ENCODE data around the gene ENPP3. TPM values are rescaled to one million over a fixed set of nuclear protein-coding genes. Genes with fewer than 3 reads are reported as not detected.

Gene ENPP3
- total RNA-seq, 2 experiments from 2014 or later = 0.63 to 0.84 TPM

DNA sequence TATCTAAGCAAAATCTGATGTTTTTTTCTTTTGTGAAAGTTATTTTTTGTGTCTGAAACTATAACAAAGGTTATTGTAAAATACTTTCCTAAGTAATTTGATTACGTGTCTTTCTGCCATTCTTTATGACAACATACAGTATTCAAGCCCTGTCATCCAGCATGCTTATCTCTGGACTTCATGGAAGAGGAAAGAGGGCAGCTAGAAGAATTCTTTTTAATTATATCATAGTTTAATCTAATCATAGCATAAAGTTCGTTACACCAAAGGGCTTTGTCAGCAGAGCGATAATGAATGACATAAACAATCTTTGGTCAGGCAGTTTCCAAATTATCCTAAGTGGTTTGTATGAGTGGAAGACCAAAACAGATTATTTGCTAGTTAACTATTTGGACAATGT, 3.5 kb downstream of the ENPP3 start:
- CTCF ChIA-PET = interaction anchor here (1.0 kb wide), 1 partner anchor 12 kb away, joined by 7 read pairs; the partner anchor contains the start of gene MED23
- POLR2A ChIA-PET = interaction anchor here (1.2 kb wide), 1 partner anchor 13 kb away, joined by 4 read pairs; the partner anchor contains the start of gene MED23

DNA sequence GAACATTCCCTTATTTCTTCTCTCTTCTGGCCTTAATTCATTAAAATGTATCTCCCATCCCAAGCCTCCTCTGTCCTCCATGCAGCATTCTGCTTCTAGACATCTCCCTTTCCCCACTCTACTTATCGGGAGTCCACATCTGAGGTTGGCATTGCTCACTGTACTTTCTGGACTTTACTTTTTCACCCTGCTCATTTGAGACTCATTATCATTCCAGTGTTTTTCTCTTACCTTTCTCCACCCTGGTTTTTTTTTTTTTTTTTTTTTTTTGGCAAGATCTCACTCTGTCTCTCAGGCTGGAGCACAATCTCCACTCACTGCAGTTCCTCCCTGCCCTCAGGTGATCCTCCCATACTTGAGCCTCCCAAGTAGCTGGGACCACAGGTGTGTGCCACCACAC, 4.5 kb downstream of the ENPP3 start:
- ChIA-PET CTCF (interaction anchor here (0.7 kb wide), 1 partner anchor 28 kb away, joined by 3 read pairs; no protein-coding TSS in a partner anchor), POLR2A (no interaction called here)

DNA sequence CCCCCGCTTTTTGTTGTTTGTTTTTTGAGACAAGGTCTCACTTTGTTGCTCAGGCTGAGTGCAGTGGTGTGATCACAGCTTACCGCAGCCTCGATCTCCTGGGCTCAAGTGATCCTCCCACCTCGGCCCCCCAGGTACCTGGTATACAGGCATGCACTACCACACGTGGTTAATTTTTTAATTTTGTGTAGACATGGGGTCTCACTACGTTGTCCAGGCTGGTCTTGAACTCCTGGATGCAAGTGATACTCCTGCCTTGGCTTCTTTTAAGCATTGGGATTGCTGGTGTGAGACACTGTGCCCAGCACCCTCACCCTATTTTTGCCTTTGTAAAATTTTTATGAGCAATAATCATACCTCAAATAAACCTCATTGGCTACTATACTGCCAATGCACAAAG, 5.5 kb downstream of the ENPP3 start:
- ChIA-PET CTCF (no interaction called here), POLR2A (no interaction called here)

DNA sequence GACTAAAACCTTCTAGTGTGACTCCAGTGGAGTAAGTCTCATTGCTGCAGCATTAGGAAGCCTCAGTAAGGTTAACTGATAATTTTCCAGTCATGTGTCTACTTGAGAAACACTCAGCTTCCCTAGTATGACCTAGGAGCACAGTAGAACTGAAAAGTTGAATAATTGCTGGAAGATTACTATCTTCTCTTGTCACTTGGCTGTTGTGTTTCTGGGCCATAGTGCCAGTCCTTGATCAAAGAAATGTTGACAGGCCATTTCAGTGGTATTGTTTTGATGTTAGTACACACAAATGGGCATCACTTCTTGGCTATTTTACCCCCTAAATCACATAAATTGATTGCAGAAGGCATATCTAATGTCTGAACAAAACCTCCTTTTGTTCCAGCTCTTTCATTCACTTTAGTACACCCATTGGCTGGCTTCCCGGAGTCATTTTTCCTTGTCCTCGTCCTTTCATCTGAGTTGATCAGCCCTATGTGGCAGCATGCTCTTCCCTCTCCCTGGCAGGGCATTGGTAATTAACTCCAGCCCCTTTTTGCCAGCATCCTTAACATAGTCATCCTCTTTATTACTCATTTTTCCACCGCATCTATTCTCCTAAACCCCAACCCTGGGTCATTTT, 6.0 kb downstream of the ENPP3 start:
- POLR2A ChIA-PET = no interaction called here
- CTCF ChIA-PET = no interaction called here

DNA sequence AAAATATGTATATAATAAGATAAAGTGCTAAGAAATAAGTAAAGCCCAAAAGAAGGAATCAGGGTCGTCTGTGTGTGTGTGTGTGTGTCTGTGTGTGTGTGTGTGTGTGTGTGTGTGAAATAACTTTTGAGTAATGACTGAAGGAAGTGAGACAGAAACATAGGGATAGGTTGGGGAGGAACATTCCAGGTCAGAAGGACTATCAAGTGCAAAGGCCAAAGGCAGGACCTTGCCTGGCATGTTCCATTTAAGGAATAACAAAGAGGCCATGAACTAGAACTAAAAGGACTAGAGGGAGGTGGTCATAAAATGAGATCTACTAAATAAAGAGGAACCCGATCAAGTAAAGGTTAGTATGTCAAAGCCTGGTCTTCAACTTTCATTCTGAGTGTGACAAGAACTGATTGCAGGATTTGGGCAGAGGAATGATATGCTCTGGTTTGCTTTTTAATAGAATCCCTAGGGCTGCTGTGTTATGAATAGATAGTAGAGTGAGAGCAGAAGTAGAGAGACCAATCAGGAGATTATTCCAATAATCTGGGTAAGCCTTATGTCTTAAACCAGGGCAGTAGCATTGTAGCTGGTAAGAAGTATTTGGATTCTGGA, 6.9 kb downstream of the ENPP3 start:
- CTCF ChIA-PET = no interaction called here
- POLR2A ChIA-PET = no interaction called here

DNA sequence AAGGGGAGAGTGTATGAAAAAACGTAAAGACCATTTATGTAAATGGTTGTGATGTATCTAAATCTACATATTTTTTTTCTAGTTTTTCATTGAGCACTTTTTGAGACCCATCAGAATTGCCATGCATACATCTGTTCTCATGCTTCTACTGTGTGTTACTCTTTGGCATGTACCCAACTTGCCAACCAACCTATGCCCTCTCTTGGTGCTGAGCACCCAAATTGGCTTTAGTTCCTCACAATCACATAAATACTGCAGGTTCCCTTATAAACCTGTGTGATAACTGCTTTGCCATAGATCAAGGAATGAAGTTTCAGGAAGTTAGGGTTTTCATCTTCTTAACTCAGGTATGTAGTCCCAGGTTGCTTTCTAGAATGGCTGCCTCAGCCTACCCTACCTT, 7.8 kb downstream of the ENPP3 start:
- ChIA-PET CTCF (no interaction called here), POLR2A (no interaction called here)

DNA sequence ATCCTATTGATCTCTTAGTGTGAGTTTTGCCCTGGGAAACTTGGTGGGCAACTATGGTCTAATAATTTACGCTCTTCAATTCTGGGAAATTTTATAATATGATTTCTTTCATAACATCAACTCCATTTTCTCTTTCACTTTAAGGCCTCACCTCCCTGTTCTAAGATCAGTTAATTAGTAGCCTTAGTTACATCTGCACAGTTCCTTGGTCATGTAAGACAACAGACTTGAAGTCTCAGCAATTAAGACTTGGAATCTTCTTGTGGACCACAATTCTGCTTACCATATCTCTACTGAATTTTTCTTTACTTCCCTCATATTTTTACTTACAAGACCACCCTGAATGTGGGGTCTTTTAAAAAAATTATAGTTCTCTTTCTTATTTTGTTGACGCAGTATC, 8.7 kb downstream of the ENPP3 start:
- POLR2A ChIA-PET = no interaction called here
- CTCF ChIA-PET = no interaction called here

DNA sequence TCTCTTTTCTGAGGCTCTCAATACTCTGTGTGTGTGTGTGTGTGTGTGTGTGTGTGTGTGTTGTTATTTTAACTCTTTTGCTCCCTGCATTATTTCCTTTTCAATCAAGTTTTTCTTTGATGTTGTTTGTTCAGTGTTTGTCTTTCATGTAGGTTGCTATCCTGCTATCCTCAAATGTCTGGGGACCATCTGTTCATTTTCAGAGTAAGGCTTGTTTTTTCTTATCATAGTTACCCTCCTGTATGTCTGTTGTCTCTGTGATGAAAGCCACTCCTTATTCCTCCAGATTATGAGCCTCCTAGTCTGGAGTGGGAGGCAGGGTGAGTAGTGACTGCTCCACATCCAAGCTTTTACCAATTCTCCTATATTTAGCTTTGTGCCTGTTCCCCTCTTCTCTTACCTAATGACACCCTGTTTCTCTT, 9.2 kb downstream of the ENPP3 start:
- ChIA-PET CTCF (no interaction called here), POLR2A (no interaction called here)

DNA sequence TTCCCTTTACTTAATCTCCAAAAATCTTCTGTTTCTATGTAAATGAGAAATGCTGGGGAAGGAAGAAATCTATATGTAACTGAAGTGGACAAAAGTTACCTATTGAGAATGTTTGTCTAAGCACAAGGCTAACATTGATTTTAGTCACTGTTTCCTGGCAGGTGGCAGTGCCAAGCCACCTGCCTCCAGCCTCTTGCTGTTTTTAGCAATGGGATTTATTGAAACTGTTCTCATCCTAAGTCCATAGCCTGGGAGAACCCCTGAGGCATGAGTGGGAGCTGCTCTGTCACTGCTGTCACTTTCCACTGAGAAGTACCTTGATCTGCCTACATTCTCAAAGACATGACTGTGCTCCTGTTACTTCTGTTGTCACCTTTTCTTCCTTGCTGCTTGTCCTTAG, 14.7 kb downstream of the ENPP3 start:
- ChIA-PET POLR2A (no interaction called here), CTCF (no interaction called here)

DNA sequence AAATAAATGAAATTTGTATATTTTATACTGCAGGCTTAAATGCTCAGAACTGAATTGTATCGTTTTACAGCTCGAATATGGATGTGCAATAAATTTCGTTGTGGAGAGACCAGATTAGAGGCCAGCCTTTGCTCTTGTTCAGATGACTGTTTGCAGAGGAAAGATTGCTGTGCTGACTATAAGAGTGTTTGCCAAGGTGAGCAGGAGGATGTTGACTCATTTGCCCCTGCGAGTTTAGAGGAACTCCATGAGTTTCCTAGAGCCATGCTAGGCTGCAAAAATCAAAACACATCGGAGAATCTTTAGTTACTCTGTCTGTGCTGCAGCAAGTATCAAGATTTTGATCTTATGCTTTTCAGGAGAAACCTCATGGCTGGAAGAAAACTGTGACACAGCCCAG, 15.4 kb downstream of the ENPP3 start:
- POLR2A ChIA-PET = no interaction called here
- CTCF ChIA-PET = no interaction called here

DNA sequence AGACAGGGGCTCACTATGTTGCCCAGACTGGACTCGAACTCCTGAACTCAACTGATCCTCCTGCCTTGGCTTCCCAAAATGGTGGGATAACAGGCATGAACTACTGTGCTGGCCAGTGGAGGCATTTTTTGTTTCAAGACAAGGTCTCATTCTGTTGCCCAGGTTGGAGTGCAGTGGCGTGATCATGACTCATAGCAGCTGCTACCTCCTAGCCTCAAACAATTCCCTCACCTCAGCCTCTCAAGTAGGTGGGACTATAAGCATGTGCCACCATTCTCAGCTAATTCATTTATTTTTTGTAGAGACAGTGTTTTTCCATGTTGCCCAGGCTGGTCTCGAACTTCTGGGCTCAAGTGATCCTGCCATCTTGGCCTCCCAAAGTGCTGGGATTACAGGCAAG, 17.2 kb downstream of the ENPP3 start:
- ChIA-PET CTCF (no interaction called here), POLR2A (no interaction called here)

DNA sequence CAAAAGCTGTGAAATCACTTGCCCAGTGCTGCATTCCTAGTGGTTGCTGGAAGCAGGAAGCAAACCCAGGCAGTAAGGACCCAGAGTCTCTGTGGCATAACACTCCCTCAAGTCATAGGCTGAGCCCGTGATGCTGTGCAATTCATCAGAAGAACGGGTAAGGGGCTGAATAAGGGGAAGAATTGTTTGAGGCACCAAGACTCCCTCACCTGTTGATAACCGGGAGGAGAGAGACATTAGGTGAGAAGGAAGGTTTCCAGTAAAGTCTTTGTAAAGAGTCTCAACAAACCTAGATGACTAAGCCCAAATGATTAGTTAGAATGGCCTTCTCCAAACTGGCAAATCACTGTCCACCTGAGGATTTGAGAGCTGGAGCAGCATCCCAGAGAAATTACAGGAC, 18.3 kb downstream of the ENPP3 start:
- POLR2A ChIA-PET = no interaction called here

DNA sequence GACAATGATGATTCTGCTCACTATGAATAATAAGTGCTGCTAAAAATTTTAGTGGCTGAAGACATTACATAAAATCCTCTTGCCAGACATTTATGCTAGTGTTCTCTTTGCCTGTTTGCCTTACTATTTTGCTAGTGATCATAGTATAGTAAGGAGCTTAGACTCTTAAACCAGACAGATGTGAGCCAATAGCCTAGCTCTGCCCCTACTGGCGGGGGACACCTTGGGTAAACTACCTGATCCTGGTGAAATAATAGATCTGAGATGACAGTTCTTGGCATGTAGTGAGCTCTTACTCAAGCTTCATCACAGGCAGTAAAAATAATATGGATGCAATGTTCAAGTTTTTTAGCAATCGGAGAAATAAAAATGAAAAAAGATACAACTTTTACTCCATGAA, 18.8 kb downstream of the ENPP3 start:
- CTCF ChIA-PET = interaction anchor here (1.0 kb wide), 1 partner anchor 28 kb away, joined by 3 read pairs; the partner anchor contains the start of gene MED23
- POLR2A ChIA-PET = interaction anchor here (0.7 kb wide), 1 partner anchor 14 kb away, joined by 6 read pairs; no protein-coding TSS in a partner anchor

More for the DNA sequence above, 18.3 kb downstream of the ENPP3 start:
- CTCF ChIA-PET = interaction anchor here (1.0 kb wide), 1 partner anchor 28 kb away, joined by 3 read pairs; the partner anchor contains the start of gene MED23

DNA sequence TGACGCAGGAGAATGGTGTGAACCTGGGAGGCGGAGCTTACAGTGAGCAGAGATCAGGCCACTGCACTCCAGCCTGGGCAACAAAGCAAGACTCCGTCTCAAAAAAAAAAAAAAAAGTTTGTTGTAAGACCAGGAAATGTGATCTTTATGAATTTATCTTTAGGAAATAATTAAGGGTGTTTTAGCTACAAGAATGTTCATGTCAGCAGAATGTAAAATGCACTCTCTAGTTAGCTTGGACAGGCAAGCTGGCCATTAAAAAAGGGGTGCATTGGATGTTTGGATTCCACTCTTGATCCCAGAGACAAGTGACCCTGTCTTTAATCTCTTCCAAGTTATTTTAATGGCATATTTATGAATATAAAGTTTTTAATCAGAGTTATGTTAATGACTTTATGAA, 19.6 kb downstream of the ENPP3 start:
- CTCF ChIA-PET = no interaction called here

DNA sequence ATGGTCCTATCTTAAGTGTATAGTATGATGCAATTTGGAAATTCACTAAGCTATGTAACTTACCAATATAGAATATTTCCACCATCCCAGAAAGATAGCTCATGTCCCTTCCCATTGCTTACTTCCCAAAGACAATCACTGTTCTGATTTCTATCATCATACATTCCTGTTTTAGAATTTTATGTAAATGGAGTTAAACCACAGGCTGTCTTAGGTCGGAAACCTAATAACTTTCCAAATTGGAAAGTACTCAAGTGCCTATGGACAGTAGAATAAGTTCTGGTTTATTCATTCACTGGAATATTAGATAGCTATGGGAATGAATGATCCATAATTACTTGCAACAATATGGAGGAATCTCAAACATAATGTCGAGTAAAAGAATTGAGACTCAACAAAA, 20.1 kb downstream of the ENPP3 start:
- POLR2A ChIA-PET = no interaction called here
- CTCF ChIA-PET = no interaction called here

More for the DNA sequence above, 19.6 kb downstream of the ENPP3 start:
- POLR2A ChIA-PET = interaction anchor here (0.7 kb wide), 1 partner anchor 13 kb away, joined by 6 read pairs; no protein-coding TSS in a partner anchor

DNA sequence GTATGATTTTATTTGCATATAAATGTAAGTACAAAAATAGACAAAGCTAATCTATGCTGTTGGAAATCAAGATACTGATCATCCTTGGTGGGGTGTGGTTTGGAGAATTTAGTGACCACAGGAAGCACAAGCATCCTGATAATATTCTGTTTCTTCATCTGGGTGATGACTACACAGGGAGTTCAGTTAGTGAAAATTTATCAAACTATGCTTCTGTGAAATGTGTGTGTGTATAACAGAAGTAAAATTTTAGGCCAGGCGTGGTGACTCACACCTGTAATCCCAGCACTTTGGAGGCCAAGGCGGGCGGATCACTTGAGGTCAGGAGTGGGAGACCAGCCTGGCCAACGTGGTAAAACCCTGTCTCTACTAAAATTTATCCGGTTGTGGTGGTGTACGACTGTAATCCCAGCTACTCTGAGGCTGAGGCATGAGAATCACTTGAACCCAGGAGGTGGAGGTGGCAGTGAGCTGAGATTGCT, 20.6 kb downstream of the ENPP3 start:
- CTCF ChIA-PET = interaction anchor here (1.0 kb wide), 1 partner anchor 30 kb away, joined by 3 read pairs; the partner anchor contains the start of gene MED23
- POLR2A ChIA-PET = no interaction called here

DNA sequence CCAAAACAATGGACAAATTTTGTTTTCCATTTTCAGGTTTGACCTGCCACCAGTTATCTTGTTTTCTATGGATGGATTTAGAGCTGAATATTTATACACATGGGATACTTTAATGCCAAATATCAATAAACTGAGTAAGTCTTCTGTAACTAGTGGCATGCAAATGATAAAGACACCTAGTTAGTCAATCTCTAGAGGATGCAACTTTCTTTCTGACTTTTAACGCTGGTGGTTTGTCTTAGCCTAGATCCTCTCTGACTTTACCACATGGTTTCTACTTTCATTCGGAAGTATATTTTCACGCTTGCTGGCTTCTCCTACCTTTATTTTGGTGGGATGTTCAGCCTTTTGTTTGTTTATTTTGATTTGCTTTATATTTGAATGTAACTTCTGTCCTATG, 21.2 kb downstream of the ENPP3 start:
- CTCF ChIA-PET = interaction anchor here (1.0 kb wide), 1 partner anchor 30 kb away, joined by 3 read pairs; the partner anchor contains the start of gene MED23

DNA sequence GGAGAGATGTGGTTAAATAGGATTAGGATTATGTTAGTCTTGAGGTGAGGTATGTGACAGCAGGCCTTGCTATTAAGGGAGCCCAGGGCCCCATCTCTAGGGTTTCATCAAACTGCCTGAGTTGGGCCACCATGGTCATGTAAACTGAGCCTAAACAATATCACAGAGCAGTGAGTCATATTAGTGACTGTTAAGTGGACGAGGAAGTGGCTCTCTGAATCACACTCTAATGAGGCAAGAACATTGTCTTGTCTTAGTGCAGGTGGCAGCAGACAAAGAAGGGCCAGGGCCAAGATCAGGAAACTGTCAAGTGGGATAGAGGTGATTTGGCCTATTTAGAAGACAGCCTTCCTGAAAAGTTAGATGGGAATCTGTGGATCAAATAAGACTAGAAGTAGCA, 23.1 kb downstream of the ENPP3 start:
- ChIA-PET POLR2A (no interaction called here), CTCF (no interaction called here)

More for the DNA sequence above, 21.2 kb downstream of the ENPP3 start:
- POLR2A ChIA-PET = no interaction called here

DNA sequence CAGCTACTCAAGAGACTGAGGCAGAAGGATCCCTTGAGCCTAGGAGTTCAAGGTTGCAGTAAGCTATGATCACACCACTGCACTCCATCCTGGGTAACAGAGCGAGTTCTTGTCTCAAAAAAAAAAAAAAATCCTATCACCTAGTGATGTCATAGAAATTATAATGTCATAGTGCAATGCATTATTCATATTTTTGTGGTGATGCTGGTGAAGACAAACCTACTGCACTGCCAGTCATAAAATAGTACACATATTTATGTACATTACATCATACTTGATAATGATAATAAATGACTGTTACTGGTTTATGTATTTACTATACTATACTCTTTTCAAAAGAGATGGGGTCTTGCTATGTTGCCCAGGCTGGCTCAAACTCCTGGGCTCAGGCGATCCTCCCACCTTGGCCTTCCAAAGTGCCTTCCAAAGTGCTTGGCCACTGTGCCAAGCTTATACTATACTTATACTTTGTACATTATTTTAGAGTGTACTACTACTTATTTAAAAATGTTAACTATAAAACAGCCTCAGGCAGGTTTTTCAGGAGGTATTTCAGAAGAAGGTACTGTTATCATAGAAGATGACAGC, 26.6 kb downstream of the ENPP3 start:
- CTCF ChIA-PET = no interaction called here
- POLR2A ChIA-PET = interaction anchor here (0.7 kb wide), 1 partner anchor 20 kb away, joined by 9 read pairs; no protein-coding TSS in a partner anchor

DNA sequence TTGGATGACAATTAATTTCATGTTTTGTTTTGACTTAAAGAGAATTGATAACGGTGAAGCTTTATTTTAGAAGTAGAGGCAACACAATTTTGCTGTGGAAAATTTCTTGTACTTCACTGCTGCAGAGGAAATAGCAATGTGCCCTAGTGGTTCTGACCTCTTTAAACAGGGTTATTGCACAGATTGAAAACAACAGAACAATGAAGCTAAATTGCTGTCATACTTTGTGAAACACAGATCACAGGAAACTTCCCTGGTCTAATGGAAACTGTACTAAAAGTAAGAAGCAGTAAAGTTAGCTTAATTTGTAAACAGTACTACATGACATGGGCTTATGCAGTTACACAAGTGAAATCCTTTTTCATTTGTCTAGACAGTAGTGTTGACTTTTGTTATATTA, 32.8 kb downstream of the ENPP3 start:
- CTCF ChIA-PET = interaction anchor here (0.6 to 1.5 kb wide), 2 partner anchors 28 to 42 kb away, joined by 3 to 5 read pairs; partner anchors contain the start of gene MED23
- POLR2A ChIA-PET = interaction anchor here (0.6 kb wide), 1 partner anchor 14 kb away, joined by 6 read pairs; no protein-coding TSS in a partner anchor

DNA sequence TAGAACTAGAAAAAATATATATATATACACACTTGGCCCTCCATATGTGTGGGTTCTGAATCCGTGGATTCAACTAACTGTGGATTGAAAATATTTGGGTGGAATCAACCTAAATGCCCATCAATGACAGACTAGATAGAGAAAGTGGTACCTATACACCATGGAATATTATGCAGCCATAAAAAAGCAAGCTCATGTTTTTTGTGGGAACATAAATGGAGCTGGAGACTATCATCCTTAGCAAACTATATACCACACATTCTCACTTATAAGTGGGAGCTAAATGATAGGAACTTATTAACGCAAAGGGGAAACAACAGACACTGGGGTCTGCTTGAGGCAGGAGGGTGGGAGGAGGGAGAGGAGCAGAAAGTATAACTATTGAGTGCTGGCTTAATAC, 36.1 kb downstream of the ENPP3 start:
- CTCF ChIA-PET = no interaction called here

More for the DNA sequence above, 36.1 kb downstream of the ENPP3 start:
- POLR2A ChIA-PET = no interaction called here
